ENCODE data around the gene SCUBE3. TPM values are rescaled to one million over a fixed set of nuclear protein-coding genes. Genes with fewer than 3 reads are reported as not detected.

SCUBE3 gene
- total RNA-seq, 4 donors from 2014 or later: 1.5 to 8.8 (median 5.6) TPM

DNA sequence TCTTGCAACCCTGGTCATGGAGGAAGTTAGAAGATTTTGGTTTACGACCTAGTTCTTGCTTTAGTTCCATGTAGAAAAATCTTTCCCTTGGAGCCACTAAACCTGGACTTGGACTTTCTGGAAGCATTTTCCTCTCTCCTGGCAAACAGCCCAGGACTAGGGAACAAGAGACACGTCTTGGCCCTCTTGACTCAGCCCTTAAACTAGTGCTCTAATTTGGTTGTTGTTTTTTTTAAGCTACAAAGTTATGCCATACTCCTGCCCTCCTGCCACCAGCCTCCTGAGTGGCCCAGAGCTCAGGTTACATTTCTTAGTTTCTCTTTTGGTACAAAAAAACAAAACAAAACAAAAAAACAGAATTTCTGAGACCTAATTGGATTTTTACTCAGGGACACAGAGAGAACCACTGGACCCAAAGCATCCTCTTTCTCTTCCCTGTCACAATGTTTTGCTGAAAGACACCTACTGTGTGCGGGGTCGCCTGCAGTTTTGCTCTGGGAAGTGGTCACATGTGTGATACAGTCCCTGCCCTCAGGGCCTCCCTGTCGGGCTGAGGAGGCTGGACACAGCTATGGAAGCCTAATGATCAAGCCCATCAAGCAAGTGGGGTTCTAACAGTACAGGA is 32.3 kb upstream of the SCUBE3 start:
- H3K27ac ChIP-seq (replicated peaks in 1 of 4): peak overlapping the region; percentile 30 to 44 (median 36)
- no peak overlapping the region for H3K4me3 ChIP-seq
- H3K9me3 ChIP-seq: no peaks in the 10 kb centered on the region
- no peaks in the 10 kb centered on the region for H3K27me3 ChIP-seq
- no peaks in the 10 kb centered on the region for H3K36me3 ChIP-seq
- intact Hi-C loops (cut with DNase I): no loop called here
- TF ChIP-seq EP300 (IDR thresholded peaks at IDR 0.05): no peak
- no peak for TF ChIP-seq POLR2AphosphoS5 (IDR thresholded peaks at IDR 0.05)
- TF ChIP-seq POLR2A (IDR thresholded peaks at IDR 0.05; ENCODE audit: low read depth): no peak
- TF ChIP-seq, protein P1, sequence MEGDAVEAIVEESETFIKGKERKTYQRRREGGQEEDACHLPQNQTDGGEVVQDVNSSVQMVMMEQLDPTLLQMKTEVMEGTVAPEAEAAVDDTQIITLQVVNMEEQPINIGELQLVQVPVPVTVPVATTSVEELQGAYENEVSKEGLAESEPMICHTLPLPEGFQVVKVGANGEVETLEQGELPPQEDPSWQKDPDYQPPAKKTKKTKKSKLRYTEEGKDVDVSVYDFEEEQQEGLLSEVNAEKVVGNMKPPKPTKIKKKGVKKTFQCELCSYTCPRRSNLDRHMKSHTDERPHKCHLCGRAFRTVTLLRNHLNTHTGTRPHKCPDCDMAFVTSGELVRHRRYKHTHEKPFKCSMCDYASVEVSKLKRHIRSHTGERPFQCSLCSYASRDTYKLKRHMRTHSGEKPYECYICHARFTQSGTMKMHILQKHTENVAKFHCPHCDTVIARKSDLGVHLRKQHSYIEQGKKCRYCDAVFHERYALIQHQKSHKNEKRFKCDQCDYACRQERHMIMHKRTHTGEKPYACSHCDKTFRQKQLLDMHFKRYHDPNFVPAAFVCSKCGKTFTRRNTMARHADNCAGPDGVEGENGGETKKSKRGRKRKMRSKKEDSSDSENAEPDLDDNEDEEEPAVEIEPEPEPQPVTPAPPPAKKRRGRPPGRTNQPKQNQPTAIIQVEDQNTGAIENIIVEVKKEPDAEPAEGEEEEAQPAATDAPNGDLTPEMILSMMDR (IDR thresholded peaks at IDR 0.05): no peak
- H3K4me1 ChIP-seq: peaks cover 21 to 36% (median 29%) of the 10 kb centered on the region in 4 donors
- no peak for DNase-seq (ENCODE audit: extremely low spot score)
- 67% methylated on average over 5 of the region's 5 CpGs for WGBS

DNA sequence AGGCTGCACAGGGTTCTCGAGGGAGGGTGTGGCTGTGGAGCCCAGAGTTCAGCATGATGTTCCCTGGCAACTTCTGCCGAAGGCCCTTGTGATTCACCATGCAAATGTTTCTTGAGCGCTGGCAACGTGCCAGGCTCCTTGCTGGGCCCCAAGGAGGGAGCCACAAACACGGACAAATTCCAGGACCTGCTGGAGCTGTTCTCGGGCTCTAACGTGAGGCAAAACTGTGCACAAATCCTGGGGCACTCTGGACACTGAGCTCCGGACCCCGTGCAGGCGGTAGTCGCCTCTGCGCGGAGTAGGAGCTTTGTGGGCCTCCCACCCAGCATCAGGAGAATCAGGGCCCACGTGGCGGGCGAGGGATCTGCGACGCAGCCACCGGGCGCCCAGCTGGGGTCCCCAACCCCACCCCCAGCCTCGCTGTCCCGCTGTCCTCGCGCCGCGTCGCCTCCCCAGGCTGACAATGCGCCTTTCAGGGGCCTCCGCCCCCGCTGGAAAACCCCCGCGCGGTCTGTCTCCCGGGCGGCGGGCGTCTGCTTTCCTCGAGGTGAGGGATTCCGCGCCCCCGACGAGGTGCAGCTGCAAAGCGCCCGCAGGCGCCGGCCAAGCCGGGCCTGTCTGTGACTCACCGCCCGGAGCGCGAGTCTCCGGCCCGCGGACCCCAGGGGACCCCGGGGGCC is 31.7 kb upstream of the SCUBE3 start:
- H3K27me3 ChIP-seq: no peaks in the 10 kb centered on the region
- no peaks in the 10 kb centered on the region for H3K36me3 ChIP-seq
- H3K4me3 ChIP-seq: peak overlapping the region in 3 of 4 donors; percentile 0 to 27 (median 24)
- TF ChIP-seq POLR2AphosphoS5 (IDR thresholded peaks at IDR 0.05): no peak
- no peak for TF ChIP-seq EP300 (IDR thresholded peaks at IDR 0.05)
- no peak for TF ChIP-seq POLR2A (IDR thresholded peaks at IDR 0.05; ENCODE audit: low read depth)
- TF ChIP-seq, protein P1 (IDR thresholded peaks at IDR 0.05): no peak
- no peak for DNase-seq (ENCODE audit: extremely low spot score)
- 15% methylated on average over 25 of the region's 55 CpGs for WGBS
- H3K27ac ChIP-seq (replicated peaks in 1 of 4): peak overlapping the region; percentile 30 to 44 (median 36)
- peaks cover 21 to 36% (median 29%) of the 10 kb centered on the region in 4 donors for H3K4me1 ChIP-seq
- intact Hi-C loops (cut with DNase I): no loop called here
- no peaks in the 10 kb centered on the region for H3K9me3 ChIP-seq

DNA sequence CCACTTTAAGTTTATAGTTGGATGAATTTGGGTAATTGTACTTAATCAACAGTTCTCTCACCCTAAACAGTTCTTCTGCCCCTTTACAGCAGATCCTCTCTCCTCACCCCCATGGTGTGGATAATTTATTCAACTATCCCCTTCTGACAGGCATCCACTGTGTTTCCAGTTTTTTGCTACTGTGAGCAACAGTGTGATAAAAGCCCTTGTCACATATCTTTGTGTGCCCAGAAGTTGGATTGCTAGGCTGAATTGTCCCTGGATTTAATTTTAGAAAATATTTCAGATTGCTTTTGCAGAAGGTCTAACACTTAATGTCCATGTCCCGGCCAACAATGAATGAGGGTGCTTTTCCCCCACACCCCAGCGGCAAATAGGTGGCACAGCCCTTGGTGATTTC is 30.5 kb upstream of the SCUBE3 start:
- Histone ChIP-seq H3K4me1 (peaks cover 21 to 36% (median 29%) of the 10 kb centered on the region in 4 donors), H3K27me3 (no peaks in the 10 kb centered on the region), H3K36me3 (no peaks in the 10 kb centered on the region), H3K27ac (replicated peaks in 1 of 4) (no peak overlapping the region), H3K4me3 (no peak overlapping the region), H3K9me3 (no peaks in the 10 kb centered on the region)
- no peak for DNase-seq (ENCODE audit: extremely low spot score)
- intact Hi-C loops (cut with DNase I): no loop called here
- no peak for TF ChIP-seq POLR2A (IDR thresholded peaks at IDR 0.05; ENCODE audit: low read depth)
- TF ChIP-seq, protein P1 (IDR thresholded peaks at IDR 0.05): no peak
- WGBS: 79% methylated on average over 2 of the region's 2 CpGs

DNA sequence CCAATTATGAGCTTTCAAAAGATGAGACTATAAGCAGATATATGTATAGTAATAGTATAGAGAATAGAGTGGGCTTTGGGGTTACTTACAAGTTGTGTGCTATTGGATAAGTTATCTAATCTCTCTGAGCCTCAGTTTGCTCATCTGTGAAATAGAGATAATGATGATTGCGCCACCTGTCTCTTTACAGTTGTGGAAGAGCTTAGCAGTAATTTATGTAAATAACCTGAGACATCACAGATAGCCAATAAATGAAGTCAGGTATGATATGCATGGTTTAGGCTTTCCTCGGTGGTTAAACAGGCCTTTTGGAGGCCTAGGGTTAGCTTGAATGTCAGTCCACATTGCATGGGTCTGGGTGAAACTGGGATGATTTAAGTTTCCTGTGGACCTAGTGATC is 29.8 kb upstream of the SCUBE3 start:
- intact Hi-C loops (cut with DNase I): no loop called here
- 100% methylated on average over 2 of the region's 2 CpGs for WGBS
- H3K27ac ChIP-seq (replicated peaks in 1 of 4): no peak overlapping the region

More for the DNA sequence above, 29.8 kb upstream of the SCUBE3 start:
- Histone ChIP-seq H3K9me3 (no peaks in the 10 kb centered on the region), H3K36me3 (no peaks in the 10 kb centered on the region), H3K27me3 (no peaks in the 10 kb centered on the region), H3K4me3 (no peak overlapping the region), H3K4me1 (peaks cover 21 to 36% (median 29%) of the 10 kb centered on the region in 4 donors)
- no peak for DNase-seq (ENCODE audit: extremely low spot score)
- TF ChIP-seq, protein P1 (IDR thresholded peaks at IDR 0.05): no peak
- TF ChIP-seq POLR2AphosphoS5 (IDR thresholded peaks at IDR 0.05) (no peak), POLR2A (IDR thresholded peaks at IDR 0.05; ENCODE audit: low read depth) (no peak), EP300 (IDR thresholded peaks at IDR 0.05) (no peak)

All from esophagus muscularis mucosa (tissue), 4 donors.